SK-N-SH (cell line): Measurements from ENCODE around the gene ADIPOR2.

ENCODE experiments used
- EP300 ChIP-seq, 2 experiments: IDR thresholded peaks; 2 replicates each; pipeline versions ENCODE4 v1.4.0 to v1.6.1; 2012; ENCODE audit warnings: borderline replicate concordance in 1 of 2, low read depth in 1 of 2, low read length in 1 of 2
- FOXM1 ChIP-seq: IDR thresholded peaks from 2 replicates; pipeline ENCODE4 v1.4.0; 2012; ENCODE audit warnings: low read depth, mild to moderate bottlenecking
- GABPA ChIP-seq: IDR thresholded peaks from 2 replicates; pipeline ENCODE4 v1.4.0; 2012; ENCODE audit warnings: low read depth, mild to moderate bottlenecking
- POLR2AphosphoS5 ChIP-seq: IDR thresholded peaks from 2 replicates; pipeline ENCODE4 v1.6.1; 2012; ENCODE audit warnings: low read depth, low read length
- RCOR1 ChIP-seq: fragments of 150-350 bp; IDR thresholded peaks from 2 replicates; pipeline ENCODE4 v1.6.1; 2017; ENCODE audit warnings: antibody characterized with exemption, low read length
- TAF1 ChIP-seq: IDR thresholded peaks from 2 replicates; pipeline ENCODE4 v1.6.1; 2012; ENCODE audit warnings: low read depth, mild to moderate bottlenecking, low read length, moderate library complexity, borderline replicate concordance
- YY1 ChIP-seq: IDR thresholded peaks from 2 replicates; pipeline ENCODE4 v1.4.0; 2012; ENCODE audit warnings: low read depth, mild to moderate bottlenecking
- TF ChIP-seq, protein P1 (sequence below): fragments of 200-600 bp; sonication (generic); IDR thresholded peaks from 2 replicates; pipeline ENCODE4 v1.6.1; 2017; ENCODE audit warnings: antibody characterized with exemption, mild to moderate bottlenecking, moderate library complexity
- TF ChIP-seq, protein P2 (sequence below): IDR thresholded peaks from 2 replicates; pipeline ENCODE4; 2012
- TF ChIP-seq, protein P3 (sequence below): fragments of 150-350 bp; IDR thresholded peaks from 2 replicates; pipeline ENCODE4 v1.6.1; 2017; ENCODE audit warnings: antibody characterized with exemption, low read length, low read depth, borderline replicate concordance

DNA sequence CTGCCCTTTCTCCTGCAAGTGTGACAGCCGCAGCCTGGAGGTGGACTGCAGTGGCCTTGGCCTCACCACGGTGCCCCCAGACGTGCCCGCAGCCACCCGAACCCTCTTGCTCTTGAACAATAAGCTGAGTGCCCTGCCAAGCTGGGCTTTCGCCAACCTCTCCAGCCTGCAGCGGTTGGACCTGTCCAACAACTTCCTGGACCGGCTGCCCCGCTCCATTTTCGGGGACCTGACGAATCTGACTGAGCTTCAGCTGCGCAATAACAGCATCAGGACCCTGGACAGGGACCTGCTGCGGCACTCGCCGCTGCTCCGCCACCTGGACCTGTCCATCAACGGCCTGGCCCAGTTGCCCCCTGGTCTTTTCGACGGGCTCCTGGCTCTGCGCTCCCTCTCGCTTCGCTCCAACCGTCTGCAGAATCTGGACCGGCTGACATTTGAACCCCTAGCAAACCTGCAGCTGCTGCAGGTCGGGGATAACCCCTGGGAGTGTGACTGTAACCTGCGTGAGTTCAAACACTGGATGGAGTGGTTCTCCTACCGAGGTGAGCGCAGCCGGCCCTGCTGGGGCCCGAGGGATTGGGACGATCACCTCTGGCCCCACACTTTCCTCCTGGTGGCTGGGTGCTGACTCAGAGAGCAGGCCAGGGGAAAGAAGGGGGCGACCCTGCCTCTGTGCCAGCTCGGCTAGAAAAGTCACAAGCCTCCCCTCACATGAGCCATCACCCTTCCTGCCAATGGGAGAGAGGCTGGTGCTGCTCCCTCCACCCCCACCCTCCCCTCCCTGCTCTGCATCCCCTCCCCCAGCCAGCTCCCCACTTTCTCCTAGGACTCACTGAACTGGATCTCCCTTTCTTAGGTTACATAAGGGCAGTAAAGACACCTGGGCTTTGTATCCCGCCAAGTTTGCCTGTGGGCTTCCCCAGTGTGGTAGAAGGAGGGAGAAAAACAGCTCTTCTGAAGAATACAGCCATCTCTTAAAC lies 140.4 kb downstream of the ADIPOR2 start:
- TF ChIP-seq, protein P1, sequence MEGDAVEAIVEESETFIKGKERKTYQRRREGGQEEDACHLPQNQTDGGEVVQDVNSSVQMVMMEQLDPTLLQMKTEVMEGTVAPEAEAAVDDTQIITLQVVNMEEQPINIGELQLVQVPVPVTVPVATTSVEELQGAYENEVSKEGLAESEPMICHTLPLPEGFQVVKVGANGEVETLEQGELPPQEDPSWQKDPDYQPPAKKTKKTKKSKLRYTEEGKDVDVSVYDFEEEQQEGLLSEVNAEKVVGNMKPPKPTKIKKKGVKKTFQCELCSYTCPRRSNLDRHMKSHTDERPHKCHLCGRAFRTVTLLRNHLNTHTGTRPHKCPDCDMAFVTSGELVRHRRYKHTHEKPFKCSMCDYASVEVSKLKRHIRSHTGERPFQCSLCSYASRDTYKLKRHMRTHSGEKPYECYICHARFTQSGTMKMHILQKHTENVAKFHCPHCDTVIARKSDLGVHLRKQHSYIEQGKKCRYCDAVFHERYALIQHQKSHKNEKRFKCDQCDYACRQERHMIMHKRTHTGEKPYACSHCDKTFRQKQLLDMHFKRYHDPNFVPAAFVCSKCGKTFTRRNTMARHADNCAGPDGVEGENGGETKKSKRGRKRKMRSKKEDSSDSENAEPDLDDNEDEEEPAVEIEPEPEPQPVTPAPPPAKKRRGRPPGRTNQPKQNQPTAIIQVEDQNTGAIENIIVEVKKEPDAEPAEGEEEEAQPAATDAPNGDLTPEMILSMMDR = no peak
- TF ChIP-seq GABPA (no peak), TAF1 (no peak), RCOR1 (no peak), POLR2AphosphoS5 (no peak), EP300 (IDR thresholded peaks at IDR 0.05; ENCODE audit: borderline replicate concordance in 1 of 2, low read depth in 1 of 2, low read length in 1 of 2) (no peak), FOXM1 (no peak), YY1 (no peak)
- TF ChIP-seq, protein P2, sequence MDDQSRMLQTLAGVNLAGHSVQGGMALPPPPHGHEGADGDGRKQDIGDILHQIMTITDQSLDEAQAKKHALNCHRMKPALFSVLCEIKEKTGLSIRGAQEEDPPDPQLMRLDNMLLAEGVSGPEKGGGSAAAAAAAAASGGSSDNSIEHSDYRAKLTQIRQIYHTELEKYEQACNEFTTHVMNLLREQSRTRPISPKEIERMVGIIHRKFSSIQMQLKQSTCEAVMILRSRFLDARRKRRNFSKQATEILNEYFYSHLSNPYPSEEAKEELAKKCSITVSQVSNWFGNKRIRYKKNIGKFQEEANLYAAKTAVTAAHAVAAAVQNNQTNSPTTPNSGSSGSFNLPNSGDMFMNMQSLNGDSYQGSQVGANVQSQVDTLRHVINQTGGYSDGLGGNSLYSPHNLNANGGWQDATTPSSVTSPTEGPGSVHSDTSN = no peak
- TF ChIP-seq, protein P3, sequence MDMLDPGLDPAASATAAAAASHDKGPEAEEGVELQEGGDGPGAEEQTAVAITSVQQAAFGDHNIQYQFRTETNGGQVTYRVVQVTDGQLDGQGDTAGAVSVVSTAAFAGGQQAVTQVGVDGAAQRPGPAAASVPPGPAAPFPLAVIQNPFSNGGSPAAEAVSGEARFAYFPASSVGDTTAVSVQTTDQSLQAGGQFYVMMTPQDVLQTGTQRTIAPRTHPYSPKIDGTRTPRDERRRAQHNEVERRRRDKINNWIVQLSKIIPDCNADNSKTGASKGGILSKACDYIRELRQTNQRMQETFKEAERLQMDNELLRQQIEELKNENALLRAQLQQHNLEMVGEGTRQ = no peak
